GM19193 (cell line): ENCODE measurements around the gene LIN37.

Experiments used
- POLR2A ChIP-seq: IDR thresholded peaks from 4 replicates; pipeline ENCODE4 v1.6.1; 2011; ENCODE audit not compliant: insufficient read depth, insufficient read length; ENCODE audit errors: extremely low read depth

Gene LIN37

GRCh38 chr19:35753634-35754369 is 5.4 kb downstream of the LIN37 start:
- no peak for TF ChIP-seq POLR2A

GRCh38 chr19:35754370-35755130 is 6.2 kb downstream of the LIN37 start:
- no peak for TF ChIP-seq POLR2A

- TF ChIP-seq POLR2A, result no peak
Observed at GRCh38 chr19:35755131-35755549, 6.8 kb downstream of the LIN37 start.

- no peak for TF ChIP-seq POLR2A
Observed at GRCh38 chr19:35755550-35756376, 7.4 kb downstream of the LIN37 start.

- TF ChIP-seq POLR2A, result no peak
Observed at GRCh38 chr19:35756377-35757230, 8.2 kb downstream of the LIN37 start, which contains the start of gene HSPB6. Gene HSPB6, minus strand, starts transcription at chr19:35757029. Its CDS starts 21 bp downstream, at chr19:35757008.

- no peak for TF ChIP-seq POLR2A
Observed at GRCh38 chr19:35757231-35757748, 8.9 kb downstream of the LIN37 start.

- peak; percentile 75 for TF ChIP-seq POLR2A
Observed at GRCh38 chr19:35757749-35758608, 9.6 kb downstream of the LIN37 start, which contains the start of gene PROSER3. Gene PROSER3, plus strand, starts transcription at chr19:35758176. Its CDS starts 40 bp downstream, at chr19:35758216.

GRCh38 chr19:35759697-35760096 is 11.3 kb downstream of the LIN37 start:
- TF ChIP-seq POLR2A, result no peak

- TF ChIP-seq POLR2A, result no peak
Observed at GRCh38 chr19:35760711-35761349, 12.5 kb downstream of the LIN37 start.

GRCh38 chr19:35764432-35765315 is 16.3 kb downstream of the LIN37 start:
- TF ChIP-seq POLR2A, result no peak

- no peak for TF ChIP-seq POLR2A
Observed at GRCh38 chr19:35766571-35767104, 18.3 kb downstream of the LIN37 start.
